H1 (cell line): ENCODE results near the gene SPTBN1. TPM values are rescaled to one million over a fixed set of nuclear protein-coding genes. Genes with fewer than 3 reads are reported as not detected.

Source experiments
- CTCF ChIA-PET: fragments of 300-600 bp; sonication (Branson Sonifier 250); formaldehyde crosslinking; loops from one replicate; lab custom pipeline; 2021; ENCODE audit not compliant: partially characterized antibody; lab: Charles Lee
- POLR2A ChIA-PET: fragments of 300-600 bp; sonication (Branson Sonifier 250); formaldehyde crosslinking; loops from one replicate; lab custom pipeline; 2021; ENCODE audit warnings: inconsistent platforms; ENCODE audit not compliant: partially characterized antibody; lab: Charles Lee
- DNase-seq, 2 experiments: peaks; one replicate each; pipeline versions ENCODE4 v3.0.0 to v3.0.0-alpha.2; 2010 to 2022; ENCODE audit warnings: low spot score in 2 of 2, low read depth in 1 of 2, mixed read lengths in 1 of 2
- FAIRE-seq: peaks from 2 replicates; lab custom pipeline; 2011; peaks lifted over from hg19 to GRCh38; lab: Jason Lieb, UNC
- H2AFZ ChIP-seq: 2 replicates; pipeline ENCODE4 v1.8.1; 2012; ENCODE audit warnings: low read length, inconsistent platforms
- H2AK5ac ChIP-seq: 2 replicates; pipeline ENCODE4 v1.6.1; 2013; ENCODE audit warnings: low read depth, low read length
- H2BK120ac ChIP-seq: replicated peaks from 2 replicates; pipeline ENCODE3; 2013; ENCODE audit warnings: low read depth, low read length, inconsistent platforms
- H2BK12ac ChIP-seq: 2 replicates; pipeline ENCODE4 v1.6.1; 2013; ENCODE audit warnings: low read depth, low read length
- H2BK15ac ChIP-seq: 2 replicates; pipeline ENCODE4 v1.6.1; 2013; ENCODE audit warnings: low read length
- H2BK20ac ChIP-seq: 2 replicates; pipeline ENCODE4 v1.6.1; 2013; ENCODE audit warnings: low read length
- H2BK5ac ChIP-seq: 2 replicates; pipeline ENCODE4 v1.6.1; 2013; ENCODE audit warnings: low read depth, low read length
- H3K14ac ChIP-seq: 2 replicates; pipeline ENCODE4 v1.6.1; 2013; ENCODE audit warnings: inconsistent platforms; ENCODE audit not compliant: insufficient read length
- H3K18ac ChIP-seq: 2 replicates; pipeline ENCODE4 v1.6.1; 2013; ENCODE audit warnings: low read length; ENCODE audit errors: extremely low read depth
- H3K23ac ChIP-seq: 2 replicates; pipeline ENCODE4 v1.6.1; 2013; ENCODE audit warnings: inconsistent platforms; ENCODE audit not compliant: insufficient read length
- H3K23me2 ChIP-seq: 2 replicates; pipeline ENCODE4 v1.6.1; 2013; ENCODE audit warnings: low read depth, low read length
- H3K27ac ChIP-seq: 2 replicates; pipeline ENCODE4 v1.6.1; 2011; ENCODE audit warnings: low read depth, low read length, inconsistent platforms
- H3K27me3 ChIP-seq, 4 experiments: replicated peaks in 1 of 4; 1 replicate in 1 of 4; 2 replicates in 3 of 4; pipeline versions ENCODE4 v1.6.1 to v1.8.1; 2011 to 2013; ENCODE audit warnings: low read length in 3 of 4, mild to moderate bottlenecking in 3 of 4, inconsistent platforms in 2 of 4, mixed read lengths in 2 of 4, moderate library complexity in 1 of 4; ENCODE audit not compliant: control insufficient read depth in 3 of 4, insufficient read depth in 3 of 4; ENCODE audit errors: extremely low read depth in 1 of 4
- H3K36me3 ChIP-seq, 4 experiments: 2 replicates each; pipeline versions ENCODE4 v1.6.1 to v1.8.1; 2011 to 2013; ENCODE audit warnings: mild to moderate bottlenecking in 4 of 4, low read length in 3 of 4, moderate library complexity in 2 of 4, control low read depth in 1 of 4, inconsistent platforms in 1 of 4; ENCODE audit not compliant: insufficient read depth in 4 of 4, control insufficient read depth in 2 of 4
- H3K4ac ChIP-seq: replicated peaks from 2 replicates; pipeline ENCODE3; 2013; ENCODE audit warnings: low read length, low read depth, mixed read lengths, inconsistent platforms; ENCODE audit not compliant: insufficient read length
- H3K4me1 ChIP-seq, 4 experiments: replicated peaks in 1 of 4; 1 replicate in 1 of 4; 2 replicates in 3 of 4; pipeline versions ENCODE4 v1.6.1 to v1.8.1; 2011 to 2013; ENCODE audit warnings: low read length in 3 of 4, inconsistent platforms in 2 of 4, mixed read lengths in 1 of 4; ENCODE audit not compliant: insufficient read depth in 4 of 4, control insufficient read depth in 3 of 4
- H3K4me2 ChIP-seq, 2 experiments: 2 replicates each; pipeline versions ENCODE4 v1.6.1 to v1.8.1; 2011 to 2013; ENCODE audit warnings: low read depth in 2 of 2, low read length in 2 of 2, control low read depth in 1 of 2, inconsistent platforms in 1 of 2, mild to moderate bottlenecking in 1 of 2; ENCODE audit not compliant: insufficient read depth in 1 of 2
- H3K4me3 ChIP-seq, 4 experiments: fragments of 200-600, 300-600 bp in 1 of 4; sonication (generic), shearing (Covaris generic), sonication (Bioruptor Twin) in 1 of 4; 2 replicates each; pipeline versions ENCODE4 v1.5.1 to v1.8.1; 2011 to 2016; ENCODE audit warnings: low read length in 4 of 4, low read depth in 3 of 4, control low read depth in 2 of 4, inconsistent platforms in 2 of 4, mild to moderate bottlenecking in 2 of 4, mixed read lengths in 1 of 4, moderate library complexity in 1 of 4; ENCODE audit not compliant: insufficient read depth in 2 of 4; ENCODE audit errors: extremely low read depth in 1 of 4
- H3K56ac ChIP-seq: replicated peaks from 2 replicates; pipeline ENCODE3; 2013; ENCODE audit warnings: low read depth, mild to moderate bottlenecking, mixed read lengths, low read length, inconsistent platforms; ENCODE audit not compliant: insufficient read length
- H3K79me1 ChIP-seq: 2 replicates; pipeline ENCODE4 v1.6.1; 2013; ENCODE audit warnings: low read depth, low read length, control low read depth
- H3K79me2 ChIP-seq, 2 experiments: 2 replicates each; pipeline versions ENCODE4 v1.6.1 to v1.8.1; 2012 to 2013; ENCODE audit warnings: low read length in 2 of 2, mild to moderate bottlenecking in 2 of 2, inconsistent platforms in 1 of 2; ENCODE audit not compliant: insufficient read depth in 2 of 2, control insufficient read depth in 1 of 2
- H3K9ac ChIP-seq, 4 experiments: replicated peaks in 1 of 4; 1 replicate in 1 of 4; 2 replicates in 3 of 4; pipeline versions ENCODE4 v1.6.1 to v1.8.1; 2011 to 2013; ENCODE audit warnings: low read depth in 3 of 4, low read length in 3 of 4, control low read depth in 2 of 4, mild to moderate bottlenecking in 2 of 4, moderate library complexity in 2 of 4, inconsistent platforms in 1 of 4; ENCODE audit errors: extremely low read depth in 1 of 4
- H3K9me3 ChIP-seq, 2 experiments: 2 replicates each; pipeline versions ENCODE4 v1.6.1 to v1.8.1; 2012 to 2013; ENCODE audit warnings: mild to moderate bottlenecking in 2 of 2, moderate library complexity in 2 of 2, control low read depth in 1 of 2, inconsistent platforms in 1 of 2, low read depth in 1 of 2, low read length in 1 of 2, mixed read lengths in 1 of 2; ENCODE audit not compliant: insufficient read depth in 2 of 2
- H4K20me1 ChIP-seq, 2 experiments: replicated peaks in 1 of 2; 2 replicates each; pipeline versions ENCODE3 to v1.8.1; 2011 to 2013; ENCODE audit warnings: inconsistent platforms in 2 of 2, low read length in 2 of 2, mild to moderate bottlenecking in 1 of 2; ENCODE audit not compliant: insufficient read depth in 2 of 2, control insufficient read depth in 1 of 2
- H4K5ac ChIP-seq: 2 replicates; pipeline ENCODE4 v1.6.1; 2013; ENCODE audit warnings: low read length, low read depth, mixed read lengths, inconsistent platforms; ENCODE audit not compliant: insufficient read length
- H4K8ac ChIP-seq: 2 replicates; pipeline ENCODE4 v1.8.0; 2013; ENCODE audit warnings: mild to moderate bottlenecking, moderate library complexity, low read length, inconsistent platforms; ENCODE audit not compliant: insufficient read depth; ENCODE audit errors: extremely low read depth
- H4K91ac ChIP-seq: replicated peaks from 2 replicates; pipeline ENCODE3; 2013; ENCODE audit warnings: low read length, mixed read lengths, inconsistent platforms; ENCODE audit not compliant: insufficient read length
- CEBPB ChIP-seq: IDR thresholded peaks from 2 replicates; pipeline ENCODE4 v1.6.1; 2012; ENCODE audit warnings: low read depth, low read length
- CHD2 ChIP-seq: IDR thresholded peaks from 2 replicates; pipeline ENCODE4 v1.6.1; 2012; ENCODE audit warnings: low read length, improper control_type of control experiment
- KDM4A ChIP-seq: IDR thresholded peaks from one replicate; pipeline ENCODE4 v1.7.1; 2012; ENCODE audit warnings: low read depth, mild to moderate bottlenecking, moderate library complexity, low read length, inconsistent platforms; ENCODE audit not compliant: severe bottlenecking
- MAFK ChIP-seq: IDR thresholded peaks from 2 replicates; pipeline ENCODE4 v1.6.1; 2012; ENCODE audit warnings: low read depth, mild to moderate bottlenecking, improper control_type of control experiment, low read length
- RFX5 ChIP-seq: IDR thresholded peaks from 2 replicates; pipeline ENCODE4 v1.6.1; 2011; ENCODE audit warnings: low read depth, low read length, improper control_type of control experiment, borderline replicate concordance
- RXRA ChIP-seq: IDR thresholded peaks from 2 replicates; pipeline ENCODE4 v1.6.1; 2011; ENCODE audit warnings: low read depth, mild to moderate bottlenecking, low read length, moderate library complexity; ENCODE audit not compliant: insufficient read depth
- SIX5 ChIP-seq: IDR thresholded peaks from 2 replicates; pipeline ENCODE4 v1.6.1; 2011; ENCODE audit warnings: mild to moderate bottlenecking, low read depth, low read length
- SUZ12 ChIP-seq: fragments of 200-600 bp; sonication (generic); IDR thresholded peaks from 2 replicates; pipeline ENCODE4 v1.6.1; 2012; ENCODE audit warnings: mild to moderate bottlenecking, inconsistent platforms, low read length, moderate library complexity, mixed read lengths
- TAF1 ChIP-seq: IDR thresholded peaks from 2 replicates; pipeline ENCODE4 v1.6.1; 2011; ENCODE audit warnings: mild to moderate bottlenecking, low read depth, low read length
- YY1 ChIP-seq: IDR thresholded peaks from 2 replicates; pipeline ENCODE4 v1.6.1; 2011; ENCODE audit warnings: low read depth, mild to moderate bottlenecking, low read length
- ZNF274 ChIP-seq: IDR thresholded peaks from 2 replicates; pipeline ENCODE4 v1.7.0; 2012; ENCODE audit warnings: low read length, borderline replicate concordance; ENCODE audit errors: extremely low read depth
- WGBS, 2 experiments: shearing (Covaris generic) in 1 of 2; methylation state at CpG; one replicate each; pipeline versions ENCODE4 v1.1.6 to v1.1.7; 2013 to 2015; ENCODE audit warnings: low lambda C conversion rate in 2 of 2, mixed read lengths in 2 of 2, inconsistent platforms in 1 of 2, low coverage in 1 of 2, missing lambda C conversion rate in 1 of 2; ENCODE audit not compliant: insufficient replicate concordance in 2 of 2, insufficient coverage in 1 of 2, insufficient read length in 1 of 2; ENCODE audit errors: extremely low coverage in 1 of 2, missing lambda C conversion rate in 1 of 2; 5-methylcytosine and 5-hydroxymethylcytosine counted together
- polyA plus RNA-seq, 7 experiments: library from polyadenylated mRNA; depleted of rRNA in 3 of 7; stranded (reverse) in 5 of 7; unstranded in 2 of 7; fragments of >200 nt in 5 of 7; fragments of 200-250 nt in 2 of 7; gene quantifications; 1 replicate in 5 of 7; 2 replicates in 1 of 7; 4 replicates in 1 of 7; pipeline versions ENCODE4 v1.2.1 to v1.2.3, GENCODE V29; 2011 to 2013; ENCODE audit warnings: missing spikeins in 2 of 7, mixed read lengths in 2 of 7
- total RNA-seq: library from RNA; stranded (reverse); fragmentation: NEBNext Ultra II Directional; extraction: Animal tissue kit (Norgen Biotek cat#: 25700); gene quantifications from 2 replicates; pipeline ENCODE4 v1.2.1, GENCODE V29; 2021
- TF ChIP-seq, protein P1 (sequence below): IDR thresholded peaks from 2 replicates; pipeline ENCODE4 v1.6.1; 2012; ENCODE audit warnings: inconsistent platforms
- TF ChIP-seq, protein P2 (sequence below): IDR thresholded peaks from 2 replicates; pipeline ENCODE4 v1.6.1; 2011; ENCODE audit warnings: low read depth, mild to moderate bottlenecking, low read length; ENCODE audit not compliant: insufficient read depth

The SPTBN1 gene
- total and polyA plus RNA-seq, 2 of the 8 experiments (the other 6 are each of a cell fraction or from before 2014, with no cell fraction given): 31.8 to 180 TPM

DNA sequence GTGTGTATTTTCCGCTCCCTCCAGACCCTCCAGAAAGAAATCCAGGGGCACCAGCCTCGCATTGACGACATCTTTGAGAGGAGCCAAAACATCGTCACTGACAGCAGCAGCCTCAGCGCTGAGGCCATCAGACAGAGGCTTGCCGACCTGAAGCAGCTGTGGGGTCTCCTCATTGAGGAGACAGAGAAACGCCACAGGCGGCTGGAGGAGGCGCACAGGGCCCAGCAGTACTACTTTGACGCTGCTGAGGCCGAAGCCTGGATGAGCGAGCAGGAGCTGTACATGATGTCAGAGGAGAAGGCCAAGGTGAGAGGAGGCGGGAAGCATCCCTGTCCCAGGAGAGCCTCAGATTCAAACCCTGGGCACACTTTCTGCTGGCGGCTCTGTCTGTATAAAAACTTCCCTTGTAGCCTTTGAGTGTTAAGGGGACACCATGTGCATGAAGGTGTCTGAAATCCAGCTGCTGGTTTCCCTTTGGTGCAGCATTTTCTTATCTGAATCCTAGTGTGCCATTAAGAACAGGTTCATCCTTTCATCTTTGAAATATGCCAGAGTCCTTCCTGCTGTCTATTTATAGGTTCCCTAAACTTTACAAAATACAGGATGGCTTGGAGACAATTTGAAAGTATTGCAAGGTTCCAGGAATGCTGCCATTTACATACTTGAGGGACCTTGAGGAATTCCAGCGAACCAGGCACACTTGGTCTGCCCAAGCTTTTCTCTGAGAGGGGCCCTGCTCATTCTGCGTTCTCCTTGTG, 190.2 kb downstream of the SPTBN1 start:
- no peak overlapping the region for H2BK20ac ChIP-seq
- H3K27me3 ChIP-seq: no peaks in the 10 kb centered on the region
- POLR2A ChIA-PET: no interaction called here
- H3K23ac ChIP-seq: no peak overlapping the region
- H4K20me1 ChIP-seq: no peaks in the 10 kb centered on the region
- FAIRE-seq (no peak), DNase-seq (no peak)
- no peak overlapping the region for H2BK5ac ChIP-seq
- no peak overlapping the region for H4K8ac ChIP-seq
- 93% methylated on average over 16 of the region's 16 CpGs; no CpG with 5 or more reads in 1 of the 2 experiments for WGBS, 2 experiments
- no peaks in the 10 kb centered on the region for H3K9me3 ChIP-seq
- no peaks in the 10 kb centered on the region for H3K4me1 ChIP-seq
- no peak overlapping the region for H3K4me3 ChIP-seq
- H3K23me2 ChIP-seq: no peaks in the 10 kb centered on the region
- H3K9ac ChIP-seq: no peak overlapping the region
- H3K4ac ChIP-seq: no peak overlapping the region
- no peak overlapping the region for H3K14ac ChIP-seq
- no peak overlapping the region for H2BK120ac ChIP-seq
- no peak overlapping the region for H3K27ac ChIP-seq
- H2AK5ac ChIP-seq: no peak overlapping the region
- no peak overlapping the region for H3K56ac ChIP-seq
- no peak overlapping the region for H2AFZ ChIP-seq
- CTCF ChIA-PET: interaction anchor here (0.7 to 2.9 kb wide), 3 partner anchors 11 to 32 kb away, joined by 3 to 24 read pairs (median 3); no protein-coding TSS in a partner anchor
- no peaks in the 10 kb centered on the region for H3K79me2 ChIP-seq
- H3K79me1 ChIP-seq: no peaks in the 10 kb centered on the region
- no peak overlapping the region for H3K18ac ChIP-seq
- no peak overlapping the region for H4K5ac ChIP-seq
- H2BK12ac ChIP-seq: no peak overlapping the region
- H4K91ac ChIP-seq: no peak overlapping the region
- no peak overlapping the region for H2BK15ac ChIP-seq
- H3K36me3 ChIP-seq: peaks cover 43 to 96% (median 75%) of the 10 kb centered on the region in 4 experiments
- no peak overlapping the region for H3K4me2 ChIP-seq
- TF ChIP-seq, protein P1, sequence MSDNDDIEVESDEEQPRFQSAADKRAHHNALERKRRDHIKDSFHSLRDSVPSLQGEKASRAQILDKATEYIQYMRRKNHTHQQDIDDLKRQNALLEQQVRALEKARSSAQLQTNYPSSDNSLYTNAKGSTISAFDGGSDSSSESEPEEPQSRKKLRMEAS: no peak
- TF ChIP-seq TAF1: no peak
- TF ChIP-seq RXRA: no peak
- no peak for TF ChIP-seq SIX5
- TF ChIP-seq SUZ12: no peak
- TF ChIP-seq YY1: no peak
- TF ChIP-seq ZNF274: no peak
- TF ChIP-seq, protein P2, sequence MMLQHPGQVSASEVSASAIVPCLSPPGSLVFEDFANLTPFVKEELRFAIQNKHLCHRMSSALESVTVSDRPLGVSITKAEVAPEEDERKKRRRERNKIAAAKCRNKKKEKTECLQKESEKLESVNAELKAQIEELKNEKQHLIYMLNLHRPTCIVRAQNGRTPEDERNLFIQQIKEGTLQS: no peak
- no peak for TF ChIP-seq MAFK
- no peak for TF ChIP-seq RFX5
- TF ChIP-seq CHD2: no peak
- no peak for TF ChIP-seq KDM4A
- no peak for TF ChIP-seq CEBPB
